Measurements from ENCODE around the gene HIP1. TPM values are rescaled to one million over a fixed set of nuclear protein-coding genes. Genes with fewer than 3 reads are reported as not detected.
"Not testable (repeated sequence)": the region's sequence is repeated elsewhere in the genome, so short reads cannot be mapped to it uniquely, and the experiment has no call there.

HIP1 gene
- total RNA-seq, 2 experiments from 2014 or later = 5.5 to 5.7 TPM

GRCh38 chr7:75563171-75563570 lies 175.6 kb downstream of the HIP1 start:
- POLR2A ChIA-PET = no interaction called here
- CTCF ChIA-PET = no interaction called here

DNA sequence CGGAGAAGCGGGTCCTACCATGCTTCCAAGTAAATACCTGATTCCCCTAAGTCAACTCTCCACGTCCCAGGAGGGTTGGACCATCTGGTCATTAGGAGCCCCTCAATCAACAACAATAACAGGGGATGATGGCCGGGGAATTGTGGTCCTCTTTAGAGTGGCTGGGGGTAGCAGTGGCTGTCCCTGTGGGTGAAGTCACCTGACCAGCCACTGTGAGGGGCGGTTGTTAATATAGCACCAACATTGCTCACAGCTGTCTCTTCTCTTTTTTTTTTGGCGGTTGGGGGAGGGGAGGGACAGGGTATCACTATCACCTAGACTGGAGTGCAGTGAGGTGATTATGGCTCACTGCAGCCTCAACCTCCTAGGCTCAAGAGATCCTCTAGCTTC lies 178.8 kb downstream of the HIP1 start:
- CTCF ChIA-PET = no interaction called here
- POLR2A ChIA-PET = no interaction called here

- ChIA-PET CTCF (no interaction called here), POLR2A (interaction anchor here (0.6 kb wide), 1 partner anchor 445 kb away, joined by 4 read pairs; no protein-coding TSS in a partner anchor)
These were observed 179.3 kb downstream of the HIP1 start for GRCh38 chr7:75559355-75559975.

DNA sequence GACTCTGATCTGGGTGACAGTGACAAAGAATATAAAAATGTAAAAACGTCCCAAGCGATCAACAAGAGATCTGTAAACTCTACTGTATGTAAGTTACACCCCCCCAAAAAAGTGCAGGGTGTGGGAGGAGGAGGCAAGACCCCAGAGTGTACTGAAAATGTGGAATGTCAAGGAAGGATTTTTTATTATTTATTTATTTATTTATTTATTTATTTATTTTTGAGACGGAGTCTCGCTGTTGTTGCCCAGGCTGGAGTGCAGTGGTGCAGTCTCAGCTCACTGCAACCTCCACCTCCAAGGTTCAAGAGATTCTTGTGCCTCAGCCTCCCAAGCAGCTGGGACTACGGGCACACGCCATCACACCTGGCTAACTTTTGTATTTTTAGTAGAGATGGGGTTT lies 181.9 kb downstream of the HIP1 start:
- POLR2A ChIA-PET, CTCF ChIA-PET: not testable (repeated sequence)

DNA sequence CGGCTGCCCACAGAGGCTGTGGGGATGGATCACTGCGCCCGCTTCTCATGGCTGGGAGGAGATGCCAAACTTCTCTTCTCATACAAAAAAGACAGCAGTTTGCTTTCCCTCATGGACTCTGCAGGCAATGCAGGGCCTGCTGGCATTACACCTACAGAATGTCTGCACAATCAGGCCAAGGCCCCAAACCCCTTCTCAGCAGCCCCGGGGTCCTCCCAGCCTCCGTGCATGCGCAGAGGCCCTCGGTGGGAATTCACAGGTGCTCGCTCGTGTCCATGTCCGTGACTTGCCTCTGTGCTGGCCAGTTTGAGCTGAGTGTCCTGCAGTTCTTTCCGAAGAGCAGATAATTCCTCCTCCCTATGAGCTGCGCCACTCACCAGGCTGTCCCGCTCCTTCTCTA lies 183.0 kb downstream of the HIP1 start:
- ChIA-PET POLR2A (no interaction called here), CTCF (interaction anchor here (0.6 kb wide), 1 partner anchor 23 kb away, joined by 4 read pairs; no protein-coding TSS in a partner anchor)

DNA sequence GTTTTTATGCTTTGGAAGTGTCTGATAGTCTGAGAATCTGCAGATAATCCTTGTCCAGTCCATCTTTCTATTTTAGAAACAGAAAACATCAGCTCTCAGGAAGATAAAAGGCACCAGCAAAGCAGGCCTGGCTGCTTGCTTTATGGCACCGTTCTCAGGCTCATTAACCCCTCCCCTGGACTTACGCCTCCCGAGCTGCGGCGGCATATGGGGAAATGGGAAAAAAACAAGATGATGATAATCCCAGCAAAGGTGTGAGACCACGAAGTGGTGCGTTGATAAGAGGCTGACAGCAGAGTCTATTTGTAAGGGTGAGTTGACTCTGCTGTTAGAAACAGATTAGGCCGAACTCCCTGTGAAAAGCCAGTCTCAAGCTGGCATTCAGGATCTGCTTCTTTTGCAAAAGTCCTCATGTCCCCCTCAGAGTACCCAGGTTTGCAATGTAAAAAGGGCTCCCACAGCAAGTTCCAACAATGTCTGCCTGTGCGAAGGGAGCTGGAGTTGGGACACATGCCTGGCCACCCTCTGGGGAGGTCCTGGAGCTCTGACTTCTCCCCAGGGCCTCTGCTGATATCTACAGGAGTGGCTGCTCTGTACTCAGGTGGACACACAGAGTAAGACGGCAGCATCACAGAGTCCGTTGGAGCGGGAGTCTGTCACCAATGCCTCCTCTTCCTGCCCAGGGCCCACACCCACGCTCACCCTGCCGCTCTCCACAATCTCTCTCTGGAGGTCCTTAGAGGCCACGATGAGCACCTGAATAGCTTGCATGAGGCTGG lies 192.3 kb downstream of the HIP1 start:
- ChIA-PET POLR2A (no interaction called here), CTCF (no interaction called here)

- POLR2A ChIA-PET = no interaction called here
- CTCF ChIA-PET = no interaction called here
These were observed 201.0 kb downstream of the HIP1 start for GRCh38 chr7:75537731-75538130.

GRCh38 chr7:75536940-75537538 lies 201.7 kb downstream of the HIP1 start:
- CTCF ChIA-PET = no interaction called here
- POLR2A ChIA-PET = no interaction called here

- ChIA-PET CTCF (no interaction called here), POLR2A (no interaction called here)
These were observed 202.2 kb downstream of the HIP1 start for GRCh38 chr7:75536491-75536890.

- POLR2A ChIA-PET = no interaction called here
- CTCF ChIA-PET = interaction anchor here (0.5 kb wide), 1 partner anchor 85 kb away, joined by 3 read pairs; no protein-coding TSS in a partner anchor
These were observed 203.9 kb downstream of the HIP1 start for GRCh38 chr7:75534727-75535307.

GRCh38 chr7:75533926-75534325 lies 204.8 kb downstream of the HIP1 start:
- ChIA-PET CTCF (no interaction called here), POLR2A (no interaction called here)

DNA sequence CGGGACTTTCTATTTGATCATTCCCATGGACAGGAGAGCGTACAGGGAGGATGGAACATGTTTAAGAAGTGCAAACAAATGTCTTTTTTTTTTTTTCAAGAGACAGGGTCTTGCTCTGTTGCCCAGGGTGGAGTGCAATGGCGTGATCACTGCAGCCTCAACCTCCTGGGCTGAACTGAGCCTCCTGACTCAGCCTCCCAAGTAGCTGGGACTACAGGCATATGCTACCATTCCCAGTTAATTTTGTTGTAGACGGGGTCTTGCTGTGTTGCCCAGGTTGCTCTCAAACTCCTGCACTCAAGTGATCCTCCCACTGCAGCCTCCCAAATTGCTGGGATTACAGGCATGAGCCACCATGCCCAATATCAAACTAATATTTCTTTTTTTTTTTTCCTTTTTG lies 206.1 kb downstream of the HIP1 start:
- CTCF ChIA-PET = interaction anchor here (0.7 to 1.0 kb wide), 2 partner anchors 23 to 110 kb away, joined by 3 to 4 read pairs; no protein-coding TSS in a partner anchor
- POLR2A ChIA-PET = no interaction called here

DNA sequence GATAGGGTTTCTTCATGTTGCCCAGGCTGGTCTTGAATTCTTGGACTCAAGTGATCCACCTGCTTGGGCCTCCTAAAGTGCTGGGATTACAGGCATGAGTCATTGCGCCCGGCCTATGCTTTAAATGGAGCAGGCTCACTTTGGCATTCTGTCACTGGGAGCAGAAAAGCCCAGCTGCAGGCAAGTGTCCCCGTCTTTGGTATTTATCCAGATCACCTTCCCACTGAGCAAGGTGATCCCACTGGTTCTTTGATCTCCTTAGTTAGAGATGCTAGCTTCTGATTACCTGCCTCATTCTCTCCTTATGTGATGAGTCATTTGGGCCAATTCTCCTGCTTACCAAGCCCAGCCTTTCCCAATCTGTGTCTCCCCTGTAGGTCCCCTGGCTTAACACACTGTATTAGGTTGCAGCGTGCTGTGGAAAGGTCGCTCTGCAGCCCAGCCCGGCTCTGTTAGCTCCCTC lies 207.4 kb downstream of the HIP1 start:
- POLR2A ChIA-PET = interaction anchor here (1.0 kb wide), 1 partner anchor 115 kb away, joined by 4 read pairs; no protein-coding TSS in a partner anchor
- CTCF ChIA-PET = interaction anchor here (0.6 to 1.0 kb wide), 3 partner anchors 13 to 111 kb away, joined by 3 read pairs; no protein-coding TSS in a partner anchor

DNA sequence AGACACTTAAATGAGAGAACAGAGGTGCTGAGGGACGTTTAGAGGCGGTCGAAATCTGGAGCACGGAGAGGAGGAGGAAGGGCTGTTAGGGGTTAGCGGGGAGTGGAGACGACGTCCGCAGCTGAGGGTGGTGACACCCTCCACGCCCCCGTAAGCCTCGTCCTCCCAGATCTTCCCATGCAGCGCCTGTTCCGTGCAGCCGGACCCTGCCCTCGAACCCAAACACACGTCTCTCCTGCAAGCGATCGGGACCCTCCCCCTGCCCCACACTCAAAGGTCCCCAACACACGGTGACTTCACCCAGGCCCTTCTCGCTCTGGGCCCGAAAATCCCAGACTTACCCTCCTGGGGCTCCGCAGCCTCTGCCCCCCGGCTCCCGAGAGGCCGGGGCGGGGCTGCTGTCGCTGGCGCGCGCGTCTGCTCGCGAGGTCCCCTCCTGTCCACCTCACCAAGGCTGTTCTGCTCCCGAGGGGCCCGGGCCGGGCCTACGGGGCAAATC lies 211.5 kb downstream of the HIP1 start:
- CTCF ChIA-PET = not testable (repeated sequence)
- POLR2A ChIA-PET = interaction anchor here (0.6 kb wide), 1 partner anchor 454 kb away, joined by 4 read pairs; no protein-coding TSS in a partner anchor

GRCh38 chr7:75521727-75522126 lies 217.0 kb downstream of the HIP1 start:
- POLR2A ChIA-PET, CTCF ChIA-PET: not testable (repeated sequence)

DNA sequence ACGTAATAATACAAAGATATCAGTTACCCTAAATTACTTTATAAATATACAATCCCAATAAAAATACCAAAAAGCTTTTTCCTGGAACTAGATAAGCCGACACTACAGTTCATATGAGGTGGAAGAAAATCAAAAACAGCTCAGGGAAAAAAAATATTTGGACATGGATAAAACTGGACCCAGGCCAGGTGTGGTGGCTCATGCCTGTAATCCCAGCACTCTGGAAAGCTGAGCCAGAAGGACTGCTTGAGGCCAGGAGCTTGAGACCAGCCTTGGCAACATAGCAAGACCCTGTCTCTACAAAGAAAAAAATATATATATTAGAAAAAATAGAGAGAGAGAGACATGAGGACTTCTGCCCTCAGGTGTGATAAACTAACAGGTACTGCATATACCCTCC lies 219.9 kb downstream of the HIP1 start:
- POLR2A ChIA-PET = interaction anchor here (0.7 kb wide), 1 partner anchor 169 kb away, joined by 3 read pairs; no protein-coding TSS in a partner anchor
- CTCF ChIA-PET = not testable (repeated sequence)

DNA sequence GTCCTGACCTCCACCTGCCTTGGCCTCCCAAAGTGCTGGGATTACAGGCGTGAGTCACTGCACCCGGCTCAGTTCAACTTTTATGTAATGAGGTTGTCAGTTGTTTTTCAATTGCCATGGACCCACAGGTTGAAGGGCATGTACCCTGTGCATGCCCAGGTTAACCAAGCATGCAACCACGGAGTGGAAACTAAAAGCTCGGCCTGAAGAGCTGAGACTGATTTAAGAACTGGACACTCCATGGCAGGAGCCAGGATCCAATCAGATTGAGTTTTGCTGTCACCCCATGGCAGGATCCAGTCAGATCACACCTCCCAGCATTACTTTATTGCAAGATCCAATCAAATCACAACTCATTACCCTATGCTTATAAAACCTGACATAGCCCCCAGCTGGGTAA lies 229.7 kb downstream of the HIP1 start:
- CTCF ChIA-PET, POLR2A ChIA-PET: not testable (repeated sequence)

GRCh38 chr7:75492020-75492419 lies 246.7 kb downstream of the HIP1 start, which contains the start of gene SPDYE5:
TSS of gene SPDYE5 (plus strand) at chr7:75492320. CDS start at chr7:75494048, 1,728 bp downstream.
- CTCF ChIA-PET, POLR2A ChIA-PET: not testable (repeated sequence)

DNA sequence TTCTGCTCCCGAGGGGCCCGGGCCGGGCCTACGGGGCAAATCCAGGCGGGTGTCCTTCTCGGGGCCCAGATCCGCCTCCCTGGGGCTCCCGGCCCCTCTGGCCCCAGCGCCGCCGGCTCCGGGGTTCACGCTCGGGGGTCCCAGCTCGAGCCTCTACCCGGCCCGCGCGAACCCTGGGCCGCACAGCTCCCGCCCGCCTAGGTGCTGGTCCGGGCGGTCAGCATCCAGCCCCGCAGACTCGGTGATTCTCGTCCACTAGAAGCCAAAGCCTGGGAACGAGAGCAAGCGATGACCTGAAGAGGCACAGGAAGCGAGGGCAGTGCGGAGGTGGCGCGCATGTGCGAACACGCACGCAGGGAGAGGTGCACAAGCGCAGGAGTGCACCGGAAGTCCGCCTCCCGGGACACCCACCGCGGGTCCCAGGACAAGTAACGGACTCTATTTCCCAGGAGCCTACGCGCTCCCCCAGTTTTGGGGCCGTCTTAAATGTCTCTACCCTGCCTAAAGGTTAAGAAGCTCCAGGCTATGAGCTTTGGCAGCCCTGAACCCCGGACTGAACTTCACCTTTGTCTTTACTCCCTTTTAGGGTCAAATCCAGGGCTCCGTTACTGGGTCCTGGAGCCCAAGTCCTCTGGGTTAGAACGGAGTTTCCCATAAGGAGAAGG lies 252.6 kb downstream of the HIP1 start, which contains the start of gene POM121C:
POM121C (minus strand) TSS at position 321 of the 665 bp plus-strand sequence. CDS start 44,803 bp downstream, outside the sequence.
- CTCF ChIA-PET = not testable (repeated sequence)

More for the DNA sequence above, 252.6 kb downstream of the HIP1 start, which contains the start of gene POM121C:
- POLR2A ChIA-PET = interaction anchor here (0.5 to 0.6 kb wide), 2 partner anchors 155 to 385 kb away, joined by 3 to 4 read pairs; no protein-coding TSS in a partner anchor

Measured in activated CD8-positive, alpha-beta memory T cell treated with anti-CD3 and anti-CD28 coated beads for 36 hours (primary cell).